Limb (tissue), 2 donors: Measurements from ENCODE around the gene POU6F1.
"Not testable (repeated sequence)": the region's sequence is repeated elsewhere in the genome, so short reads cannot be mapped to it uniquely, and the experiment has no call there.

Experiments
- DNase-seq, 2 donors: peaks; one replicate each; pipeline ENCODE4 v3.0.0-alpha.2; 2016; ENCODE audit errors: extremely low spot score in 2 of 2

Gene POU6F1, protein sequence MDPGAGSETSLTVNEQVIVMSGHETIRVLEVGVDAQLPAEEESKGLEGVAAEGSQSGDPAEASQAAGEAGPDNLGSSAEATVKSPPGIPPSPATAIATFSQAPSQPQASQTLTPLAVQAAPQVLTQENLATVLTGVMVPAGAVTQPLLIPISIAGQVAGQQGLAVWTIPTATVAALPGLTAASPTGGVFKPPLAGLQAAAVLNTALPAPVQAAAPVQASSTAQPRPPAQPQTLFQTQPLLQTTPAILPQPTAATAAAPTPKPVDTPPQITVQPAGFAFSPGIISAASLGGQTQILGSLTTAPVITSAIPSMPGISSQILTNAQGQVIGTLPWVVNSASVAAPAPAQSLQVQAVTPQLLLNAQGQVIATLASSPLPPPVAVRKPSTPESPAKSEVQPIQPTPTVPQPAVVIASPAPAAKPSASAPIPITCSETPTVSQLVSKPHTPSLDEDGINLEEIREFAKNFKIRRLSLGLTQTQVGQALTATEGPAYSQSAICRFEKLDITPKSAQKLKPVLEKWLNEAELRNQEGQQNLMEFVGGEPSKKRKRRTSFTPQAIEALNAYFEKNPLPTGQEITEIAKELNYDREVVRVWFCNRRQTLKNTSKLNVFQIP

DNA sequence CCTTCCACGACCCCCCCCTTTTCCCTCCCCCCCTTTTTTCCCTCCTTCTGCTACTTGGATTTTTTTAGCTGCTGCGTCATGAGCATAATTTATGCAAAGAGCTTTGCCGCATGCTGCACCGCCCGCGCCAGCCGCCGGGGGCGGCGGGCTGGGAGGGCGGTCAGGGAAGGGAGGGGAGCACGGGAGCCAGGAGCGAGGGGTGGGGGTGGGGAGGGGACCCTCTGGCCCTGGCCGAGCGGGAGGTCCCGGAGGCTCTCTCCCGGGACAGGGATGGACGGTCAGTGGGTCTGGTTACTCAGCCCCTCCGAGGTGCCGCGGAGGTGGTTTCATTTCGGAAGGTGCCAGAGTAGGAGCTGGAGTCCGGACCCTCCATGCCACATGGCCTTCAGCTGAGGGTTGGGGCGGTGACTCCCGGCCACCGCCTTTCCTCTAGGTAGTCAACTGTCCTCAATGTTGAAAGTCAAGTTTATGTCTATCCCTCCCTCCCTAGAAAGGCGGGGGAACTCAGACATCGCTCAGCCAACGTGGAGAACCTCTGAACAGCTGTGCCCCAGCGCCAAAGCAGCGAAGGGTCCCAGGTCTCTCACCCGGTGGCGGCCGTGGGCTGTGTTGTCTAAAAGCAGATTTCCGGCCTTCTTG is at the start of gene POU6F1:
Gene POU6F1, minus strand, starts transcription at position 95 of the 639 bp plus-strand sequence. CDS start 11,226 bp downstream, outside the sequence.
- peak; percentile 85 to 89 for DNase-seq

DNA sequence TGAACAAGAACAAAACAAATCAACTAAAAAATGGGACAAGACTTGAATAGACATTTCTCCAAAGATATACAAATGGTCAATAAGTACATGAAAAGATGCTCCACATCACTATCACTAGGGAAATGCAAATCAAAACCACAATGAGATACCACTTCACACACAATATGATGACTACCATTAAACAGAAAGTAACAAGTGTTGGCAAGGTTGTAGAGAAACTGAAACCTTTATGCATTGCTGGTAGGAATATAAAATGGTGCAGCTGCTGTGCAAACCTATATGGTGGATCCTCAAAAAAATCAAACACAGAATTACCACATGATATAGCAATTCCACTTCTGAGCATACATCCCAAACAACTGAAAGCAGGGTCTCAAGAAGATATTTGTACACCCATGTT is 47.2 kb upstream of the POU6F1 start:
- no peak for DNase-seq

DNA sequence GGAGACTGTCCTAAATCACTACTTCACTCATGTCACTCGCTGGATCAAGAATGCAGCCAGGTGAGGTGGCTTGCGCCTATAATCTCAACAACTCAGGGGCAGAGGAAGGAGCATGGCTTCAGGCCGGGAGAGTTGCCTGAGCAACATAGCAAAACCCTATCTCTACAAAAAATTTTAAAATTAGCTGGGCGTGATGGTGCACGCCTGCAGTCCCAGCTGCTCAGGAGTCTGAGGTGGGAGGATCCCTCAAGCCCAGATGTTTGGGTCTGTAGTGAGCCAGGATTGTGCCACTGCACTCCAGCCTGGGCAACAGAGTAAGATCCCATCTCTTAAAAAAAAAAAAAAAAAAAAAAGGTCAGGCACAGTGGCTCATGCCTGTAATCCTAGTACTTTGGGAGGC is 46.4 kb upstream of the POU6F1 start:
- DNase-seq, result no peak

DNA sequence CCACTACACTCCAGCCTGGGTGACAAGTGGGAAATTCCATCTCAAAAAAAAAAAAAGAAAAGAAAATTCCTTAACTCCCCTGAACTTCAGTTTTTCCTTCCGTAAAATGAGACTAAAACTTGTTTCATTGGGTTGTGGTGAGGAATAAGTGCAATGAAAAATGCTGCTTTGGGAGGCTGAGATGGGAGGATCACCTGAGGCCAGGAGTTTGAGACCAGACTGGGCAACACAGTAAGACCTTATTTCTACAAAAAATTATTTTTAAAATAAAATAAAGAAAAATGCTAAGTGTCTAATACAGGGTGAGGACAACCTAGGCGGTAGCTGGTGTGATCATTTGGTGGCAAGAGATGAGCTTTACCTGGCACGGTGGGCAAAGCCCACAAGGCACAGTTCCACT is 45.5 kb upstream of the POU6F1 start:
- DNase-seq, result no peak

DNA sequence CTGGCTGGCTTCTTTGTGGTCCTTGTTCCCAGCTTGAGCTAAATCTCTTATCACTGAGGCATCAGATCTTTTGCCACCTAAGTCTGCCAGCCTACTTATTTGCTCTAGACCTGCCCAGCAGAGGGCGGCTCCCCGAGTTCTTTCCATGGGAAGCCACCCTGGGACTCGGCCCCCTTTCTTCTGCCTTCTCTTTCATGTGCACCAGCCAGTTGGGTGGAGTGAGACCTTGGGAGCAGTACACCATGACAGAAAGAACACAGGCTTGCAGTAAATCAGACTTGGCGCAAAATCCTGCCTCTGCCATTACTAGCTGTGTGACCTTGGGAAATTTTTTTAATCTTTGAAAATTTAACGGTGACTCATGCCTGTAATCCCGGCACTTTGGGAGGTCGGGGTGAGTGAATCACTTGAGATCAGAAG is 44.9 kb upstream of the POU6F1 start:
- no peak for DNase-seq

DNA sequence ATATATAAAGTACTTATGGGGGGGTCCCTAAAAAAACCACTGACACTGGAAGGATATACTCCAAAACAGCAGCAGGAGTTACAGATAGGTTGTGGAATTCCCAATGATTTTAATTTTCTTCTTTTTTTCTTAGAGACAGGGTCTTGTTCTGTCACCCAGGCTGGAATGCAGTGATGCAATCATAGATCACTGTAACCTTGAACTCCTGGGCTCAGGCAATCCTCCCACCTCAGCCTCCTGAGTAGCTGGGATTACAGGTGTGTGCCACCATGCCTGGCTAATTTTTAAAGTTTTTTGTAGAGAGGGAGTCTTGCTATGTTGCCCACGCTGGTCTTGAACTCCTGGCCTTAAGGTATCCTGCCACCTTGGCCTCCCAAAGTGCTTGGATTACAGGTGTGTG is 41.7 kb upstream of the POU6F1 start:
- not testable (repeated sequence) for DNase-seq

DNA sequence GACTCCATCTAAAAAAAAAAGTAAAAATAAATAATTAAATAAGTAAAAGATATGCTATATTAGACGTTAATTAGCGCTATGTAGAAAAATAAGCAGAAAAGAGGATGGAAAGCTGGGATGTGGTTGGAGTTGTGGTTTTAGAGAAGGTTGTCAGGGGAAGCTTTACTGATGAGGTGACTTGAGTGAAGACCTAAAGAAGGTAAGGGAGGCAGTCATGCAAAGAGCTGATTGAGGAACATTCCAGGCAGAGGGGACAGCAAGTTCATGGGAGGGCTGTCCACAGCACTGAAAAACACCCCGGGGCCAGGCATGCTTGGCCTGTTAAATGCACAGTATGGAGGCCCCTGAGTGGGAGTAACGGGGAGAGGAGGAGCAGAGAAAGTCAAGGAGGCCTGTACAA is 36.7 kb upstream of the POU6F1 start:
- no peak for DNase-seq

DNA sequence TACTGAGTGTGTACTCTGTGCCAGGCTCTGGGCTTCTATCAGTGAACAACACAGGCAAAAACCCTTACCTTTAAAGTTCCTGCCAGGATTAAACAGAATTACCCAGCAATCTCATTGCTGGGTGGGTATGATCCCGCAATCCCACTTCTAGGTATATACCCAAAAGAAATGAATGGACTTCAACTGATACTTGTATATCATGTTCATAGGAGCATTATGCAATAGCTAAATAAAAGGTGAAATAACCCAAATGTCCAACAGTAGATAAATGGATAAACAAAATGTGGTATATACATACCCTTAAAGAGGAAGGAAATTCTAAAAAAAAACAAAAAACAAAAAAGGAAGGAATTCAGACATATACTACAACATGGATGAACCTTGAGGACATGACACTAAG is 35.4 kb upstream of the POU6F1 start:
- DNase-seq, result no peak

DNA sequence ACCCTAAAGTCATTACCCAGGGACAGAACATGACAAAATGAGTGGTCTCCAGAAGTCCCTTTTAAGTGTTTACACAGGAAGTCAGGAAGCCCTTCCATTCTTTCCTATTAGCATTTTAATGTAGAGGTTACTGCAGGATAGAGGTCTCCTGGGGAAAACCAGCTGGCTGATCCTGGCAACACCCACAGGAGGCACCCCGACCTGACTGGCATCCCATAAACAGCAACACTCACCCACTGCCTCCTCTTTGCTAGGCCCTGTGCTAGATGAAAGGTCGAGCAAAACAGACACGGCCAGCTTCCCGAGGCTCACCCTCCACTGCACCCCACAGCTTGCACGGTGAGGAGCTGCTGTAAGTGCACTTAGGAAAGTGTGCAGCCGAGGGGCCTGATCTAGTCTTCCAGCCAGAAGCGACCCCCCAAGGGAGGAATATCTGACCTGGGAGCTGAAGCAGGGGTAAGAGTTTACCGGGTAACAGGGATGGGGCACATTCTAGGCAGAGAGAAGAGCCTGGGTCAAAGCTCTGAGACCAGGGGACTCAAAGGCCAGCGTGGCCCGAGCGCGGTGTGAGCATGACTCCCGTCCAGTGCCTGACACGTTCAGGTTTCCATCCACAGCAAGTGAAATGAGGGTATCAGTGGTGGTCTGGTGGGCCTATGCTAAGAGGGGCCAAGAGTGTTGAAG is 29.8 kb upstream of the POU6F1 start:
- no peak for DNase-seq

DNA sequence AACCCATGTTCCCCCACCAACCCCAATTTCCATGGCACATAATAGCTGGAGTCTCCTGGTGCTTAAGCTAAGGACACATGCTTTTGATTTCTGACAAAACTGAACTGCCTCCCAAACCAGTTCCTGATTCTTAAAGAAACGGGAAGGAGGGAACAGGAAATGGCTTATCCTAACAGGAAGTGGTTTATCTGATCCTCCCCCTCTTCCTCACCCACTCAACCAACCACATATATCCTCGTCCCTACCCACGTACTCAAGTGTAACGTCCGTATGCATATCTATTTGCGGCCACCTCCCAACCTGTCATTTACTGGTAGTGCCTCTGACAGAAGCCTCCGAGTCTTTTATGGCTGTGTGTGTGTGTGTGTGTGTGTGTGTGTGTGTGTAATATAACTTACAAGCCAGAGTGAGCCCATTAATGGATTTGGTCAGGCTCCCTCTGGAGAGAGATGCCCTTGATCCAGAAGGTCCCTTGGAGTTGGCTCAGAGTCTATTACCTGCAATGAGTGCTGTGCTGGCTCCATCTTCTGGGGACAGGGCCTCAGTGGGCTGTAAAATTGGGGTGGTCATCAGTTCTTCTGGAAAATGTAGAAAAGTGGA is 28.5 kb upstream of the POU6F1 start:
- DNase-seq, result no peak

DNA sequence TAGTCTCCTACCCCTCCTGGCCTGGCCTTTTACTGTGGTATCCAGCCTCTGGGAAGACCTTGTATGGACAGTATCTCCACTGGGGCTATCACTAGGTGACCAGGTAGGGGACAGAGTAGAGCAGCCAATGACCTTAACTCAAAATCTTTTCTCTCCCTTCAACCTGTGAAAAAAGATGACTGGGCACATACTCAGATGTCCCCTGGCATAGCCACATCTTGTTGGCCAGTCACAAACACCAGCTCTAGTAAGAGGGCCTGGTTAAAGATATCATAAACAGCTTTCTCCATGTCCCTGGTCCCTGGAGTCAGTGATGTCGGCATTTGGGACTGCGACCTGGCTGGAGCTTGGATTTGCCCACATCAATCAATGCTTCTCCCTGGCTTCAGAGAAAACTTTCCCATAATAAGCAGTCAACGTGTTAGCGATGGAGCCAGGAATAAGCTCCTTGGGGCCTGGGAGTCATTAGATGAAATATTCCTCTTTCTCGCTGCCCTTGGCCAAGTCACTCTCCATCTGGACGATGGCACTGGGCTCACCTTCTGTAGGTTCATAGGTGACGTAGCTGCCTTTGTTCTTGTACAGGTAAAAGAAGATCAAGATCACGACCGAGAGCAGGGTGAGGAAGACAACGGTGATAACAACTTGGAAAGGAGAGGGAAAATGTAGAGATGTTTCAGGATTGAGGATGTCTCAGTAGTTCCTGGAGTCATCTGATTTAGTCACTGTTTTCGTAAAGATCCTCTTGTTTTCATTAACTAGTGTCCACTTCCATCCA is 27.8 kb upstream of the POU6F1 start:
- no peak for DNase-seq

DNA sequence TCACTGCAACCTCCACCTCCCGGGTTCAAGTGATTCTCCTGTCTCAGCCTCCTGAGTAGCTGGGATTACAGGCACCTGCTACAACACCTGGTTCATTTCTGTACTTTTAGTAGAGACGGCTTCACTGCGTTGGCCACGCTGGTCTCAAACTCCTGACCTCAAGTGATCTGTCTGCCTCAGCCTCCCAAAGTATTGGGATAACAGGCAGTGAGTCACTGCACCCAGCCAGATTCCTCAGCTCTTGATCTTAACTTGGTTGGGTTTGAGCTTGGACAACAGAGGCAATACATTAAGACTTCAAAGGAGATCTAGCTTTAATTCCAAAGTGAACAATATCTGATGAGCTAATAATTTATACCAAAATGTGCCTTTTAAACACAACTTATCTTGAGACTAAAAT is 26.4 kb upstream of the POU6F1 start:
- DNase-seq, result no peak

DNA sequence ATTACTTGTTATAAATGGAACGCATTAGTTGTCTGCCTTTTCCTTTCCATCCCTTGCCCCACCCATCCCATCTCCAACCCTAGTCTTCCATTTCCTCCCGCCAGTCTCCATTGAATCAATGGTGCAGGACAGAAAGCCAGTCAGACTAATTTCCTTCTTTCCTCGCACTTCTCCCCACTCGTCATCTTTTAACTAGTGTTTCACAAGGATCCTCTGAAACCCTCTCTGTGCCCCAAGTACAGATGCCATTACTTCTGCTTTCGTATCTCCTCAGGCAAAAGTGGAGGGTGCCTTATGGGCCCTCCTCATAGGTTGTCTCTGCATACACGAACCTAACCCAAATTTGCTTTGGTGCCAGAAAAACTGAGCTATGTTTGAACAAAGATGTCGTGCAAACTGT is 25.0 kb upstream of the POU6F1 start:
- no peak for DNase-seq

DNA sequence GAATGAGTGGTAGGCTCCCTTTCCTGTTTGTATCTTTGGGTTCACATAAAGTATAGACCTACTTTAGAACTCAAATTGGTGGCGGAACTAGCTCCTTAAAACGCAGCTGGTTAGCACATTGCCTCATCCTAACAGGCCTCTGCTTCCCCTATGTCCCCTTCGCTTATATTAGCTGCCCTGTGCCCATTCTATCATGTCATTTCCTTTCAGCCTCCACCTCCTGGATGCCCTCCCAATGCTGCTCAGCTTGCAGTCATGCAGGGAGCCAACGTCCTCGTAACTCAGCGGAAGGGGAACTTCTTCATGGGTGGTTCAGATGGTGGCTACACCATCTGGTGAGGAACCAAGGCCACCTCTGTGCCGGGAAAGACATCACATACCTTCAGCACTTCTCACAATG is 24.3 kb upstream of the POU6F1 start:
- DNase-seq, result no peak

DNA sequence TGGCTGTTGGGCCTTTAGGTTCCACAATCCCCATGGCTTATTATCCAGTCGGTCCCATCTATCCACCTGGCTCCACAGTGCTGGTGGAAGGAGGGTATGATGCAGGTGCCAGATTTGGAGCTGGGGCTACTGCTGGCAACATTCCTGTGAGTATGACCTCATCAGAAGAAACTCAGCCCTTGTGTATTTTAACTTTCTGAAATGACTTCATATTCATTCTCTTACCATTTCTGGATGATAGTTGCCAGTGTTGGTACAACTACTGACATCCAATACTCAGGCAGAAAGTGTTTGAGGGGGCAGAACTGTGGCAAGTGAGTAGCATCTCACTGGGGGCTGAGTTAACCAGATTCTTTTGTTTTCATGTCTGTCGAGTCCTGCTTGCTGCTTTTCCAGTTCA is 23.1 kb upstream of the POU6F1 start:
- no peak for DNase-seq

DNA sequence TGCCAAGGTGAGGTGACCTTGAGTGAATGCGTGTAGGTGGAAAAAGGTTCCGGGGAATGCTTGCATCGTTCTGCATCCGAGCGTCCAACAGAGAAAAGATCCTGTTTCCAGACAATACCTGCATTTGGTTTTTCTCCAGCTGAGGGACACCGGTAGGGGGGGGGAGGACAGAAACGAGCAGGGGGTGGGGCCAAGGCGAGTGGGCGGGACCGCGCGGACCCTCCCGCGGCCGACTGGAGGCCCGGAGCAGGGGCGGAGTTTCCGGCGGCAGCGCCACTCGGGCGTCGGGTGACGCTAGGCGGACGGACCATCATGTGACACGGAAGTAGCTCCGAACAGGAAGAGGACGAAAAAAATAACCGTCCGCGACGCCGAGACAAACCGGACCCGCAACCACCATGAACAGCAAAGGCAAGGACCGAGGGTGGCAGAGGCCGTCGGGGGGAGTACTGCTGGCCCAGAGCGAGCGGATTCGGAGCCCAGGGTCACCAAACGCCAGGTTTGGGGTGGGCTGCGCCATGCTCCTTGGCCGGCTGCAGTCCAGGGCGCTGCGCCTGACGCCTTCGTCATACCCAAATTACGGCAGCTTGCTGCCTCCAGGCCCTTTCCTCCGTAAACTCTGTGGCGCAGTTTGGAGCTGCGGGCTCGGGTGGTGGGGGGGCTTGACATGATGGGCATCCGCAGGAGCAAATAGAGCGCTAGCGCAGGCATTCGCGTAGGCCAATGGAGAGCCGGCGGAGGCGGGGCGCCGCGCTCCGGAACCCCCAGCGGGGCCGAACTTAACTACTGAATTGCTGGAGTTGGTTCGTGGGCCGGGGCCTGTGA is 20.9 kb upstream of the POU6F1 start, which contains the start of gene DAZAP2:
Gene DAZAP2, plus strand, starts transcription at position 317 of the 825 bp plus-strand sequence. Its CDS starts 82 bp downstream, at position 399.
- DNase-seq, result peak; percentile 94 to 96

DNA sequence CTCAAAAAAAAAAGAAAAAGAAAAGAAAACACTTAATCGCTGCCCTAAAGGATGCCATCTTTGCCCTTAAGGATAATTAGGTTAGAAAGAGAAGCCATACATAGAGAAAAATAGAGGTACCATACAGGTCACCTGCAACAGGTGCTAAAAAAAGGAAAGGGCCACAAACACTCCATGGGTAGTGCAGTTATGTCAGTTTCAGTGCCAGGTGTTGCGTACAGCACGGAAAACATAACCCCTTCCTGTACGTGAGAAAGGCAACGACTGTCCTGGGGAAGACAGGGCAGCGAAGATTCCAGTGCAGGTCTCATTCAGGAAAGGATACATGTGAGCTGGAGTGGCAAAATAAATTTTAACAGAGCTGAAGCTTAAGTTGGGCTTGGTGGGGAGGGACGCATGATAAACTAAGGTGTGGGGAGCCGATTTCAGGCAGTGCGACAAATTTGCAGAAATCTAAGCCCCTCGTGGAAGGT is 20.2 kb upstream of the POU6F1 start:
- DNase-seq, result no peak

DNA sequence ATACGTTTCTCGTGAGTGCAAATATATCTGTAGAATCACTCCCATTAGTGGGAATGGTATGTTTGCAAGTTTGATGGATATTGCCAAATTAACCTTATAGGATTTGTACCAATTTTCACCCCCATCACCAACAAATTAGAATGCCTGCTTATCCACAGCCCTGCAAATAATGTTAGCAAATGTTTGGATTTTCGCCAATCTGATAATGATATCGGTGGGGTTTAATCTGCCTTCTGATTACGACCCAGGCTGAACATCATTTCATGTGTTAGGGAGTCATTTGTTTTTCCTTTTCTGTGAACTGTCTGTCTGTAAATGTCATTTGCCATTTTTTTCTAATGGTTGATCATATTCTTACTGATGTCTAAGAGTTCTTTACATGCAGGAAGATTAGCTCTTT is 16.7 kb upstream of the POU6F1 start:
- DNase-seq, result no peak

DNA sequence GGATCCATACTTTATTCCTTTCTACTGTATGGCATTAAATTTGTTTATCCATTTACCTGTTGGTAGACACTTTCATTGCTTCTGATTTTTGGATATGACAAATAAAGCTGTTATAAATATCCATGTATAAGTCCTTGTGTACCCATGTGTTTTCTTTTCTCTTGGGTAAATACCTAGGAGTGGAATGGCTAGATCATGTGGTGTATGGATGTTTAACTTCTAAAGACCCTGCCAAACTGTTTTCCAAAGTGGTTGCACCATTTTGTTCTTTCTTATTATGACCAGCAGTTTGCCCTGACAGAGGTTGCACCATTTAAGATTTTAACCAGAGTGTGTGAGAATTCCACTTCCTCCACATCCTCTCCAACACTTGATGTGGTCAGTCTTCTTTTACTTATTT is 14.8 kb upstream of the POU6F1 start:
- DNase-seq, result no peak
